Erythroblast (primary cell): ENCODE results near the gene SPPL2B.

Experiments used
- DNase-seq, 2 experiments: peaks; one replicate each; lab custom pipeline; 2025; lab: John Stamatoyannopoulos, UW
- GATA1 ChIP-seq: IDR thresholded peaks from 2 replicates; pipeline ENCODE4 v1.6.1; 2011; ENCODE audit warnings: low read depth, mild to moderate bottlenecking, control low read depth, low read length, moderate library complexity
- POLR2A ChIP-seq: IDR thresholded peaks from 2 replicates; pipeline ENCODE4 v1.6.1; 2011; ENCODE audit warnings: mild to moderate bottlenecking, low read length

The SPPL2B gene

DNA sequence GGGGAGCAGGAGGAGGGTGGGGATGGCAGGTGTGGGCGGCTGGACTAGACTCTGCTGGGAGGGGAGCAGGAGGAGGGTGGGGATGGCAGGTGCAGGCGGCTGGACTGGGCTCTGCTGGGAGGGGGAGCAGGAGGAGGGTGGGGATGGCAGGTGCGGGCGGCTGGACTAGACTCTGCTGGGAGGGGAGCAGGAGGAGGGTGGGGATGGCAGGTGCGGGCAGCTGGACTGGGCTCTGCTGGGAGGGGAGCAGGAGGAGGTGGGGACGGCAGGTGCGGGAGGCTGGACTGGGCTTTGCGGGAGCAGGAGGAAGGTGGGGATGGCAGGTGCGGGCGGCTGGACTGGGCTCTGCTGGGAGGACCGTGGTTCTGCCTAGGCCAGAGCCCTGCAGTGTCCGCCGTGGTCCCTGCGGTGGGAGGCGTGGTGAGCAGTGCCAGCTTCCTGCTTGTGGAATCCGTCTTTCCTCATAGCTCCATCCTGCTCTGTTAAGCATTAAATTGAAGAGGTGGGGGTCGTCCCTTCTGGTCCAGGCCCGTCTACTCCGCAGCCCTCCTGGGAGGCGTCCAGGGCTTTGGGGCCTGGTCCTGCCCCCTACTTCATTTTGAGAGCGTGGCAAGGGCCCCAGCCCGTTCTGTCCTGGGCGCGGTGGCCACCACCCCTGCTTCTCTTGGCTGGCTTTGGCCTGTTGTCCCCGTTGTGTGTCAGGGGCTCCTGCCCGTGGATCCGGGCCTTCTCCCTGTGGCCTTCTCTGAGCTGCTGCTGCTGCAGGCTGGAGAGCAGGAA is 4.7 kb downstream of the SPPL2B start:
- TF ChIP-seq GATA1 (no peak), POLR2A (no peak)
- DNase-seq = no peak

- TF ChIP-seq GATA1 (no peak), POLR2A (no peak)
- no peak for DNase-seq
Measured at GRCh38 chr19:2333807-2334211, 5.3 kb downstream of the SPPL2B start.

DNA sequence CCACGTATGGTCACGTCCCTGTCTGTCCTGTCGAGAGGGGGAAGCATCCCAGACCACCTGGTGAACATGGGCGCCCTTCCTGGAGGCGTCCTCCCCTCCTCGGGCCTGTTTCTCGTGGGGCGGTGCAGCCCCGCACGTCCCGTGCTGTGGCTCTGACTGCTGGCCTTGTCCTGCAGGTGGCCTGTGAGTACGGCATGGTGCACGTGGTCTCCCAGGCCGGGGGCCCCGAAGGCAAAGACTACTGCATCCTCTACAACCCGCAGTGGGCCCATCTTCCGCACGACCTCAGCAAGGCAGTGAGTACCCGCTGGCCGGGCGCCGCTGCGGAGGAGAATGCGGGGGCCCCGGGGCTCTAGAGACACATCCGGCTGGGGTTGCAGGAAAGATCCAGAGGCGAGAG is 5.9 kb downstream of the SPPL2B start:
- no peak for DNase-seq
- TF ChIP-seq POLR2A (no peak), GATA1 (no peak)

GRCh38 chr19:2334986-2335846 is 6.7 kb downstream of the SPPL2B start:
- TF ChIP-seq GATA1 (no peak), POLR2A (no peak)
- peak; percentile 64 to 72 for DNase-seq

DNA sequence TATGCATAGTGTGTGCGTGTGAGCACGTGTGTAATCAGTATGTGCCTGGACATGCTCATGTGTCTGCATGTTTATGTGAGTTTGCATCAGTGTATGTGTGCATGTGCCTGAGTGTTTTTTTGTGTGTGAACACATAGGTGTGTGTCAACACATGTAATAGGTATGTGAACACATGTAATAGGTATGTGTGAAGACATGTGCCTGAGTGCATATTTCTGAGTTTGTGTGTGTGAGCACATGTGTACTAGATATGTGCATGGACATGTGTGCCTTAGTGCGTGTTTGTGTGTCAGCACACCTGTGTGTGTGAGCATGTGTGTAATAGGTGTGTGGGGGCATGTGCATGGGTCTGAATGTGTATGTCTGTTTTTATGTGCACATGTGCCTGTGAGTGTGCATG is 7.4 kb downstream of the SPPL2B start:
- TF ChIP-seq GATA1 (no peak), POLR2A (no peak)
- DNase-seq = no peak

GRCh38 chr19:2336528-2337328 is 8.2 kb downstream of the SPPL2B start:
- TF ChIP-seq POLR2A (no peak), GATA1 (no peak)
- no peak for DNase-seq

GRCh38 chr19:2337329-2337707 is 8.8 kb downstream of the SPPL2B start:
- DNase-seq = no peak
- TF ChIP-seq POLR2A (no peak), GATA1 (no peak)

DNA sequence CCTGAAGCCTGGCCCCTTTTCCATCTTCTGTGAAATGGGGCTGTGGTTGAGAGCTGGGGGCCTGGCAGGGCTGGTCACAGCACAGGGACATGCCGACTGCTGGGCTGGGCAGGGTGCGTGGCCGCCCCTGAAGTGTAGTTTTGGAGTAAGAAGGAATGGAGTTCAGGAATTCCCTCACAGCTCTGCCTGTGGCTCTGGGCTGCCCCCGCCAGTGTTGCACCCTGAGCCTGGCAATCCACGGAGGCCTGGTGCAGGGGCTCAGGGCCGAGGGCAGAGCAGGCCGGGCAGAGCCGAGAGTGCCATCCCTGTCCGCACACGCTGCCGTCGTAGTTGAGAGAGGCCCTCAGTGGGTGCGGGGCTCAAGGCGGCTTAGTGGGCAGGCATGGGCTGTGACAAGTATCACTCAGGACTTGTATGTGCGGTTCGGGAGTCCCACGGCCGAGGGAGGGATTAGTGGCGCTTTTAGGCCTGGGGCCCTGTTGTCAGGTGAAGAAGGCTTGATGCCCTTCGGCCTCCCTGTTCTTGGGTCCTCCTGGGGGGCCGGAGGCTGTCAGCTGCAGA is 9.7 kb downstream of the SPPL2B start:
- no peak for DNase-seq
- TF ChIP-seq POLR2A = no peak
- no peak for TF ChIP-seq GATA1

- TF ChIP-seq POLR2A (no peak), GATA1 (no peak)
- no peak for DNase-seq
Measured at GRCh38 chr19:2338751-2339643, 10.5 kb downstream of the SPPL2B start.

- no peak for DNase-seq
- TF ChIP-seq POLR2A = no peak
- no peak for TF ChIP-seq GATA1
Measured at GRCh38 chr19:2339644-2340310, 11.3 kb downstream of the SPPL2B start.

GRCh38 chr19:2340496-2341243 is 12.2 kb downstream of the SPPL2B start:
- TF ChIP-seq POLR2A (no peak), GATA1 (no peak)
- no peak for DNase-seq
